Heart right ventricle (tissue), 16 donors: ENCODE data around the gene SGK1. TPM values are rescaled to one million over a fixed set of nuclear protein-coding genes. Genes with fewer than 3 reads are reported as not detected.

Experiments used
- ATAC-seq, 8 donors: fragments of 200-7000 bp; cut with Tn5 transposase; one replicate each; pipeline ENCODE4 v1.9.1; 2020; ENCODE audit warnings: mild to moderate bottlenecking in 8 of 8, moderate library complexity in 8 of 8, moderate number of reproducible peaks in 1 of 8
- DNase-seq, 2 donors: peaks; one replicate each; pipeline ENCODE4 v3.0.0-alpha.2; 2020
- H3K27ac ChIP-seq, 10 donors: fragments of 200-600 bp; sonication (generic) in 2 of 10; one replicate each; pipeline versions ENCODE4 v1.5.0 to v1.8.0; 2020 to 2022; ENCODE audit warnings: mild to moderate bottlenecking in 3 of 10
- H3K27me3 ChIP-seq, 7 donors: fragments of 200-600 bp; one replicate each; pipeline ENCODE4 v1.8.0; 2021 to 2022; ENCODE audit warnings: mild to moderate bottlenecking in 2 of 7
- H3K36me3 ChIP-seq, 9 donors: fragments of 200-600 bp; sonication (generic) in 1 of 9; one replicate each; pipeline versions ENCODE4 v1.5.0 to v1.8.0; 2020 to 2022; ENCODE audit warnings: mild to moderate bottlenecking in 2 of 9
- H3K4me1 ChIP-seq, 9 donors: fragments of 200-600 bp; sonication (generic) in 1 of 9; one replicate each; pipeline versions ENCODE4 v1.5.0 to v1.8.0; 2020 to 2022; ENCODE audit warnings: mild to moderate bottlenecking in 4 of 9
- H3K4me3 ChIP-seq, 10 donors: fragments of 200-600 bp; sonication (generic) in 2 of 10; one replicate each; pipeline versions ENCODE4 v1.5.0 to v1.8.0; 2020 to 2022; ENCODE audit warnings: mild to moderate bottlenecking in 7 of 10, moderate library complexity in 2 of 10
- H3K9me3 ChIP-seq, 11 donors: fragments of 200-600 bp in 10 of 11; sonication (generic) in 2 of 11; one replicate each; pipeline versions ENCODE4 v1.5.0 to v1.8.0; 2013 to 2022; ENCODE audit warnings: mild to moderate bottlenecking in 2 of 11, control low read depth in 1 of 11, moderate library complexity in 1 of 11
- CTCF ChIP-seq, 9 donors: fragments of 200-600 bp; sonication (generic) in 2 of 9; IDR thresholded peaks; one replicate each; pipeline versions ENCODE4 v1.5.0 to v1.8.0; 2021 to 2022; ENCODE audit warnings: antibody characterized with exemption in 9 of 9, mild to moderate bottlenecking in 5 of 9, moderate library complexity in 1 of 9
- WGBS, 2 donors: extraction: QIAGEN DNeasy Blood & Tissue Kit; methylation state at CpG; one replicate each; pipeline ENCODE4 v1.1.7; 2013; ENCODE audit warnings: inconsistent platforms in 1 of 2; 5-methylcytosine and 5-hydroxymethylcytosine counted together
- intact Hi-C, 10 donors: fragments of 100-400 bp; cut with DNase I; formaldehyde crosslinking; loops; one replicate each; pipeline versions ENCODE4 v1.11.1 to v1.14.2; 2022
- polyA plus RNA-seq, 2 donors: library from polyadenylated mRNA; stranded (reverse); fragments of 200-250 nt; gene quantifications; one replicate each; pipeline ENCODE4 v1.2.3, GENCODE V29; 2013
- total RNA-seq, 10 donors: library from RNA; stranded (reverse); fragmentation: NEBNext Ultra II Directional in 3 of 10; extraction: Animal tissue kit (Norgen Biotek cat#: 25700) in 3 of 10; gene quantifications; one replicate each; pipeline versions ENCODE4 v1.2.1 to v1.2.4, GENCODE V29; 2021 to 2023
- donor health status: Arrhythmogenic right ventricular cardiomyopathy.
- donor health status: ischemic (EF 13 %, LVEDD 7.1; RV severe dilation, severe dysfunction).
- donor health status: healthy with polysubstance abuse.
- donor health status: DM: no; HTN: yes; CAD: no.
- donor health status: DM: no; HTN: no; CAD: no.
- donor health status: ischemic (EF 25% LVEDD 6.9; RV normal size, moderate dysfunction).
- donor health status: ischemic (EF 25% LVEDD 5.7; RV mildly dilated, moderate dysfunction).
- donor health status: healthy.
- donor health status: DM: yes; HTN: yes; CAD: no.
- donor health status: Ischemic cardiomyopathy.
- donor health status: ischemic (EF 35%, LVEDD 5.7; RV mildly dilated, moderate dysfunction).
- donor health status: nonischemic (EF 11% LVEDD 7.7; RV severe dilation, severe dysfunction).
- donor health status: DM: yes; HTN: yes; CAD: no.
- donor health status: PGD.
- donor health status: ischemic (EF 29% LVEDD 5.4; RV normal size, mild dysfunction).
- donor health status: nonischemic (EF 23%, LVEDD 6.1; RV moderate dilation, normal function).

Gene SGK1
- total and polyA plus RNA-seq, 12 donors: 22.5 to 140 (median 43.6) TPM

- Histone ChIP-seq H3K4me1 (peaks cover 0 to 7% (median 0%) of the 10 kb centered on the region in 9 donors), H3K4me3 (no peak overlapping the region), H3K27ac (no peak overlapping the region), H3K9me3 (no peaks in the 10 kb centered on the region), H3K27me3 (no peaks in the 10 kb centered on the region), H3K36me3 (no peaks in the 10 kb centered on the region)
- ATAC-seq: no peak
- TF ChIP-seq CTCF (IDR thresholded peaks at IDR 0.05): no peak
- no peak for DNase-seq
- WGBS, 2 donors: 91 to 94% methylated on average over 5 of the region's 5 CpGs
- intact Hi-C loops: loop anchor here in 1 of 10 donors (10.0 kb wide), 1 partner anchor 125 kb away; no protein-coding TSS in a partner anchor
Measured at GRCh38 chr6:134309983-134310605, 7.8 kb downstream of the SGK1 start.

- Histone ChIP-seq H3K36me3 (no peaks in the 10 kb centered on the region), H3K4me3 (no peak overlapping the region), H3K27me3 (no peaks in the 10 kb centered on the region), H3K27ac (peak overlapping the region in 1 of 10 donors; percentile 7), H3K4me1 (peaks cover 0 to 7% (median 0%) of the 10 kb centered on the region in 9 donors), H3K9me3 (no peaks in the 10 kb centered on the region)
- no peak for TF ChIP-seq CTCF (IDR thresholded peaks at IDR 0.05)
- ATAC-seq: no peak
- intact Hi-C loops: no loop called here
- WGBS, 2 donors: 74 to 78% methylated on average over 3 of the region's 3 CpGs
- DNase-seq: no peak
Measured at GRCh38 chr6:134309227-134309626, 8.7 kb downstream of the SGK1 start.

- TF ChIP-seq CTCF (IDR thresholded peaks at IDR 0.05): no peak
- ATAC-seq (no peak), DNase-seq (no peak)
- Histone ChIP-seq H3K27ac (peak overlapping the region in 2 of 10 donors; percentile 7 to 22), H3K27me3 (no peaks in the 10 kb centered on the region), H3K4me3 (no peak overlapping the region), H3K36me3 (no peaks in the 10 kb centered on the region), H3K4me1 (peaks cover 0 to 7% (median 0%) of the 10 kb centered on the region in 9 donors), H3K9me3 (no peaks in the 10 kb centered on the region)
- intact Hi-C loops: no loop called here
- 76 to 77% methylated on average over 9 of the region's 9 CpGs for WGBS, 2 donors
Measured at GRCh38 chr6:134308800-134309199, 9.1 kb downstream of the SGK1 start.

- no peak overlapping the region for H3K4me3 ChIP-seq
- intact Hi-C loops: no loop called here
- ATAC-seq (no peak), DNase-seq (no peak)
- no peaks in the 10 kb centered on the region for H3K9me3 ChIP-seq
- no peaks in the 10 kb centered on the region for H3K27me3 ChIP-seq
- TF ChIP-seq CTCF (IDR thresholded peaks at IDR 0.05): no peak
- H3K36me3 ChIP-seq: no peaks in the 10 kb centered on the region
- H3K4me1 ChIP-seq: peaks cover 0 to 7% (median 0%) of the 10 kb centered on the region in 9 donors
- H3K27ac ChIP-seq: no peak overlapping the region
- WGBS, 2 donors: 82 to 86% methylated on average over 5 of the region's 5 CpGs
Measured at GRCh38 chr6:134307870-134308269, 10.0 kb downstream of the SGK1 start.
